ENCODE data around the gene KLHL18. TPM values are rescaled to one million over a fixed set of nuclear protein-coding genes. Genes with fewer than 3 reads are reported as not detected.

KLHL18 gene
- total and polyA plus RNA-seq, 2 experiments from 2014 or later = 19.4 to 37.0 TPM

GRCh38 chr3:47381317-47382157 lies 98.8 kb downstream of the KLHL18 start:
- Histone ChIP-seq H3K27ac (peak overlapping the region; percentile 96), H3K4me3 (peak overlapping the region; percentile 85), H3K4me2 (ENCODE audit: unreplicated experiment) (peak overlapping the region; percentile 94), H3K27me3 (replicated peaks; ENCODE audit: insufficient read depth) (no peaks in the 10 kb centered on the region), H3K9me2 (ENCODE audit: insufficient read depth) (no peaks in the 10 kb centered on the region), H3K36me3 (ENCODE audit: low read depth) (no peaks in the 10 kb centered on the region), H3K79me2 (ENCODE audit: insufficient read depth) (peaks cover 67% of the 10 kb centered on the region), H3K4me1 (ENCODE audit: insufficient read depth) (peaks cover 12% of the 10 kb centered on the region; the same call in 1 of the 2 replicates), H4K20me1 (ENCODE audit: insufficient read depth) (no peaks in the 10 kb centered on the region; the same call in 1 of the 2 replicates), H2AFZ (peak overlapping the region; percentile 54), H3K9ac (peak overlapping the region; percentile 97), H3F3A (ENCODE audit: insufficient read depth) (no peaks in the 10 kb centered on the region; the same call in 1 of the 2 replicates), H3K9me3 (ENCODE audit: low read depth) (no peaks in the 10 kb centered on the region)
- TF ChIP-seq EZH2 (IDR thresholded peaks at IDR 0.05; ENCODE audit: insufficient read depth, poor library complexity, severe bottlenecking) (no peak), EZH2phosphoT487 (IDR thresholded peaks at IDR 0.05; ENCODE audit: insufficient read depth, low read depth) (no peak)
- in situ Hi-C loops (cut with MboI) = no loop called here
- peak; percentile 97 for DNase-seq
- WGBS, 2 experiments (ENCODE audit: low coverage in 1 of 2, low lambda C conversion rate in 2 of 2, missing lambda C conversion rate in 2 of 2) = 1 to 4% methylated on average over 30 to 44 of the region's 44 CpGs

- no peak overlapping the region for H3K27ac ChIP-seq
These were observed 101.7 kb downstream of the KLHL18 start for GRCh38 chr3:47384425-47384824.

GRCh38 chr3:47385007-47385406 lies 102.3 kb downstream of the KLHL18 start:
- no peaks in the 10 kb centered on the region for H3K9me2 ChIP-seq (ENCODE audit: insufficient read depth)
- DNase-seq = no peak
- H3K27me3 ChIP-seq (replicated peaks; ENCODE audit: insufficient read depth) = no peaks in the 10 kb centered on the region
- 96 to 99% methylated on average over 4 of the region's 4 CpGs for WGBS, 2 experiments (ENCODE audit: low coverage in 1 of 2, low lambda C conversion rate in 2 of 2, missing lambda C conversion rate in 2 of 2)
- H3F3A ChIP-seq (ENCODE audit: insufficient read depth) = peaks cover 4% of the 10 kb centered on the region; the same call in 1 of the 2 replicates
- no peaks in the 10 kb centered on the region for H3K9me3 ChIP-seq (ENCODE audit: low read depth)
- H3K9ac ChIP-seq = no peak overlapping the region
- no peaks in the 10 kb centered on the region; the same call in none of the 2 replicates for H4K20me1 ChIP-seq (ENCODE audit: insufficient read depth)
- 0 out of 2 replicates have a peak, but pooled peaks cover 10% of the 10 kb centered on the region for H3K36me3 ChIP-seq (ENCODE audit: low read depth)
- no peak overlapping the region for H3K4me3 ChIP-seq
- no peak for TF ChIP-seq EZH2 (IDR thresholded peaks at IDR 0.05; ENCODE audit: insufficient read depth, poor library complexity, severe bottlenecking)
- no peak for TF ChIP-seq EZH2phosphoT487 (IDR thresholded peaks at IDR 0.05; ENCODE audit: insufficient read depth, low read depth)
- peaks cover 6% of the 10 kb centered on the region; the same call in 1 of the 2 replicates for H3K4me1 ChIP-seq (ENCODE audit: insufficient read depth)
- peaks cover 89% of the 10 kb centered on the region for H3K79me2 ChIP-seq (ENCODE audit: insufficient read depth)
- H3K27ac ChIP-seq = no peak overlapping the region
- in situ Hi-C loops (cut with MboI) = no loop called here
- H2AFZ ChIP-seq = no peak overlapping the region
- no peak overlapping the region for H3K4me2 ChIP-seq (ENCODE audit: unreplicated experiment)

More at GRCh38 chr3:47384425-47384824, 101.7 kb downstream of the KLHL18 start:
- no peak overlapping the region for H2AFZ ChIP-seq
- no peak overlapping the region for H3K4me3 ChIP-seq
- no peaks in the 10 kb centered on the region for H3K27me3 ChIP-seq (replicated peaks; ENCODE audit: insufficient read depth)
- H3K9ac ChIP-seq = no peak overlapping the region
- no peak for TF ChIP-seq EZH2phosphoT487 (IDR thresholded peaks at IDR 0.05; ENCODE audit: insufficient read depth, low read depth)
- no peak for TF ChIP-seq EZH2 (IDR thresholded peaks at IDR 0.05; ENCODE audit: insufficient read depth, poor library complexity, severe bottlenecking)
- H3K79me2 ChIP-seq (ENCODE audit: insufficient read depth) = peaks cover 89% of the 10 kb centered on the region
- H3K9me2 ChIP-seq (ENCODE audit: insufficient read depth) = no peaks in the 10 kb centered on the region
- 83 to 90% methylated on average over 3 to 4 of the region's 4 CpGs for WGBS, 2 experiments (ENCODE audit: low coverage in 1 of 2, low lambda C conversion rate in 2 of 2, missing lambda C conversion rate in 2 of 2)
- peaks cover 4% of the 10 kb centered on the region; the same call in 1 of the 2 replicates for H3F3A ChIP-seq (ENCODE audit: insufficient read depth)
- peaks cover 11% of the 10 kb centered on the region; the same call in 1 of the 2 replicates for H3K4me1 ChIP-seq (ENCODE audit: insufficient read depth)
- H3K4me2 ChIP-seq (ENCODE audit: unreplicated experiment) = no peak overlapping the region
- in situ Hi-C loops (cut with MboI) = no loop called here
- H4K20me1 ChIP-seq (ENCODE audit: insufficient read depth) = no peaks in the 10 kb centered on the region; the same call in none of the 2 replicates
- no peak for DNase-seq
- H3K36me3 ChIP-seq (ENCODE audit: low read depth) = 0 out of 2 replicates have a peak, but pooled peaks cover 10% of the 10 kb centered on the region
- no peaks in the 10 kb centered on the region for H3K9me3 ChIP-seq (ENCODE audit: low read depth)

GRCh38 chr3:47385796-47386195 lies 103.1 kb downstream of the KLHL18 start:
- H3K9me2 ChIP-seq (ENCODE audit: insufficient read depth) = no peaks in the 10 kb centered on the region
- H3K9me3 ChIP-seq (ENCODE audit: low read depth) = no peaks in the 10 kb centered on the region
- no peaks in the 10 kb centered on the region; the same call in none of the 2 replicates for H4K20me1 ChIP-seq (ENCODE audit: insufficient read depth)
- H3K27me3 ChIP-seq (replicated peaks; ENCODE audit: insufficient read depth) = no peaks in the 10 kb centered on the region
- H3K4me3 ChIP-seq = no peak overlapping the region
- 0 out of 2 replicates have a peak, but pooled peaks cover 10% of the 10 kb centered on the region for H3K36me3 ChIP-seq (ENCODE audit: low read depth)
- TF ChIP-seq EZH2phosphoT487 (IDR thresholded peaks at IDR 0.05; ENCODE audit: insufficient read depth, low read depth) (no peak), EZH2 (IDR thresholded peaks at IDR 0.05; ENCODE audit: insufficient read depth, poor library complexity, severe bottlenecking) (no peak)
- H2AFZ ChIP-seq = no peak overlapping the region
- peaks cover 6% of the 10 kb centered on the region; the same call in 1 of the 2 replicates for H3K4me1 ChIP-seq (ENCODE audit: insufficient read depth)
- in situ Hi-C loops (cut with MboI) = no loop called here
- H3K4me2 ChIP-seq (ENCODE audit: unreplicated experiment) = no peak overlapping the region
- no peak overlapping the region for H3K27ac ChIP-seq
- H3K79me2 ChIP-seq (ENCODE audit: insufficient read depth) = peaks cover 94% of the 10 kb centered on the region
- H3F3A ChIP-seq (ENCODE audit: insufficient read depth) = peaks cover 4% of the 10 kb centered on the region; the same call in 1 of the 2 replicates
- DNase-seq = no peak
- WGBS, 2 experiments (ENCODE audit: low coverage in 1 of 2, low lambda C conversion rate in 2 of 2, missing lambda C conversion rate in 2 of 2) = 96 to 100% methylated on average over 2 of the region's 2 CpGs
- H3K9ac ChIP-seq = no peak overlapping the region
